Measurements from ENCODE around the gene MTSS2.

Gene MTSS2

GRCh38 chr16:70709457-70709856 is 23.6 kb upstream of the MTSS2 start:
- no peaks in the 10 kb centered on the region for H3K36me3 Mint-ChIP-seq

GRCh38 chr16:70708366-70709246 is 22.8 kb upstream of the MTSS2 start:
- Mint-ChIP-seq H3K36me3 (no peaks in the 10 kb centered on the region), H3K27me3 (no peaks in the 10 kb centered on the region), H3K4me3 (no peak overlapping the region), H3K27ac (no peak overlapping the region), H3K4me1 (ENCODE audit: low read depth) (peaks cover 13% of the 10 kb centered on the region), H3K9me3 (ENCODE audit: low read depth) (no peaks in the 10 kb centered on the region)

More at GRCh38 chr16:70709457-70709856, 23.6 kb upstream of the MTSS2 start:
- Mint-ChIP-seq H3K4me1 (ENCODE audit: low read depth) (peaks cover 13% of the 10 kb centered on the region), H3K27me3 (no peaks in the 10 kb centered on the region), H3K9me3 (ENCODE audit: low read depth) (no peaks in the 10 kb centered on the region), H3K4me3 (no peak overlapping the region), H3K27ac (no peak overlapping the region)

GRCh38 chr16:70706948-70707465 is 21.2 kb upstream of the MTSS2 start:
- H3K4me1 Mint-ChIP-seq (ENCODE audit: low read depth) = peaks cover 13% of the 10 kb centered on the region
- H3K9me3 Mint-ChIP-seq (ENCODE audit: low read depth) = no peaks in the 10 kb centered on the region
- no peak overlapping the region for H3K4me3 Mint-ChIP-seq
- no peaks in the 10 kb centered on the region for H3K27me3 Mint-ChIP-seq
- H3K36me3 Mint-ChIP-seq = no peaks in the 10 kb centered on the region
- H3K27ac Mint-ChIP-seq = no peak overlapping the region

- no peak overlapping the region for H3K27ac Mint-ChIP-seq
These were observed 19.2 kb upstream of the MTSS2 start for GRCh38 chr16:70705056-70705455.

GRCh38 chr16:70704586-70704985 is 18.7 kb upstream of the MTSS2 start:
- H3K27ac Mint-ChIP-seq = no peak overlapping the region
- H3K4me3 Mint-ChIP-seq = no peak overlapping the region
- H3K9me3 Mint-ChIP-seq (ENCODE audit: low read depth) = no peaks in the 10 kb centered on the region
- H3K27me3 Mint-ChIP-seq = no peaks in the 10 kb centered on the region
- no peaks in the 10 kb centered on the region for H3K4me1 Mint-ChIP-seq (ENCODE audit: low read depth)
- H3K36me3 Mint-ChIP-seq = no peaks in the 10 kb centered on the region

More at GRCh38 chr16:70705056-70705455, 19.2 kb upstream of the MTSS2 start:
- no peaks in the 10 kb centered on the region for H3K9me3 Mint-ChIP-seq (ENCODE audit: low read depth)
- peaks cover under 1% of the 10 kb centered on the region for H3K4me1 Mint-ChIP-seq (ENCODE audit: low read depth)
- H3K36me3 Mint-ChIP-seq = no peaks in the 10 kb centered on the region
- no peak overlapping the region for H3K4me3 Mint-ChIP-seq
- no peaks in the 10 kb centered on the region for H3K27me3 Mint-ChIP-seq

GRCh38 chr16:70703835-70704381 is 18.1 kb upstream of the MTSS2 start:
- Mint-ChIP-seq H3K4me3 (no peak overlapping the region), H3K27me3 (no peaks in the 10 kb centered on the region), H3K4me1 (ENCODE audit: low read depth) (peaks cover 5% of the 10 kb centered on the region), H3K36me3 (peaks cover 2% of the 10 kb centered on the region), H3K27ac (no peak overlapping the region), H3K9me3 (ENCODE audit: low read depth) (no peaks in the 10 kb centered on the region)

GRCh38 chr16:70703041-70703834 is 17.4 kb upstream of the MTSS2 start:
- Mint-ChIP-seq H3K9me3 (ENCODE audit: low read depth) (no peaks in the 10 kb centered on the region), H3K4me1 (ENCODE audit: low read depth) (peaks cover 5% of the 10 kb centered on the region), H3K27ac (peak overlapping the region; percentile 22), H3K27me3 (no peaks in the 10 kb centered on the region), H3K4me3 (no peak overlapping the region), H3K36me3 (peaks cover 2% of the 10 kb centered on the region)

- Mint-ChIP-seq H3K4me3 (no peak overlapping the region), H3K36me3 (peaks cover 2% of the 10 kb centered on the region), H3K27me3 (no peaks in the 10 kb centered on the region), H3K4me1 (ENCODE audit: low read depth) (peaks cover 9% of the 10 kb centered on the region), H3K27ac (no peak overlapping the region), H3K9me3 (ENCODE audit: low read depth) (no peaks in the 10 kb centered on the region)
These were observed 16.8 kb upstream of the MTSS2 start for GRCh38 chr16:70702624-70703023.

- Mint-ChIP-seq H3K27me3 (no peaks in the 10 kb centered on the region), H3K4me3 (no peak overlapping the region), H3K4me1 (ENCODE audit: low read depth) (peaks cover 15% of the 10 kb centered on the region), H3K9me3 (ENCODE audit: low read depth) (no peaks in the 10 kb centered on the region), H3K36me3 (peaks cover 2% of the 10 kb centered on the region), H3K27ac (no peak overlapping the region)
These were observed 16.1 kb upstream of the MTSS2 start for GRCh38 chr16:70701998-70702397.

- Mint-ChIP-seq H3K27me3 (no peaks in the 10 kb centered on the region), H3K4me1 (ENCODE audit: low read depth) (peaks cover 19% of the 10 kb centered on the region), H3K36me3 (peaks cover 2% of the 10 kb centered on the region), H3K9me3 (ENCODE audit: low read depth) (no peaks in the 10 kb centered on the region), H3K27ac (peak overlapping the region; percentile 58), H3K4me3 (no peak overlapping the region)
These were observed 15.7 kb upstream of the MTSS2 start for GRCh38 chr16:70701596-70701995.

GRCh38 chr16:70701036-70701435 is 15.2 kb upstream of the MTSS2 start:
- Mint-ChIP-seq H3K9me3 (ENCODE audit: low read depth) (no peaks in the 10 kb centered on the region), H3K27ac (peak overlapping the region; percentile 61), H3K36me3 (peaks cover 2% of the 10 kb centered on the region), H3K4me1 (ENCODE audit: low read depth) (peaks cover 24% of the 10 kb centered on the region), H3K4me3 (no peak overlapping the region), H3K27me3 (no peaks in the 10 kb centered on the region)

- Mint-ChIP-seq H3K27me3 (no peaks in the 10 kb centered on the region), H3K36me3 (peaks cover 2% of the 10 kb centered on the region), H3K4me1 (ENCODE audit: low read depth) (peaks cover 31% of the 10 kb centered on the region), H3K4me3 (no peak overlapping the region), H3K27ac (no peak overlapping the region), H3K9me3 (ENCODE audit: low read depth) (no peaks in the 10 kb centered on the region)
These were observed 14.5 kb upstream of the MTSS2 start for GRCh38 chr16:70700101-70701020.

GRCh38 chr16:70699696-70700095 is 13.8 kb upstream of the MTSS2 start:
- Mint-ChIP-seq H3K4me3 (no peak overlapping the region), H3K4me1 (ENCODE audit: low read depth) (peaks cover 33% of the 10 kb centered on the region), H3K27ac (peak overlapping the region; percentile 54), H3K27me3 (no peaks in the 10 kb centered on the region), H3K36me3 (peaks cover 2% of the 10 kb centered on the region), H3K9me3 (ENCODE audit: low read depth) (no peaks in the 10 kb centered on the region)

- Mint-ChIP-seq H3K9me3 (ENCODE audit: low read depth) (no peaks in the 10 kb centered on the region), H3K4me1 (ENCODE audit: low read depth) (peaks cover 33% of the 10 kb centered on the region), H3K4me3 (no peak overlapping the region), H3K36me3 (peaks cover 2% of the 10 kb centered on the region), H3K27me3 (no peaks in the 10 kb centered on the region), H3K27ac (peak overlapping the region; percentile 54)
These were observed 13.0 kb upstream of the MTSS2 start for GRCh38 chr16:70698901-70699300.
